Fibroblast of the aortic adventitia (primary cell): Measurements from ENCODE around the gene IL24. TPM values are rescaled to one million over a fixed set of nuclear protein-coding genes. Genes with fewer than 3 reads are reported as not detected.
A peak's percentile ranks its signal among the peaks of the same experiment; 100 is the strongest.

Experiments used
- DNase-seq: peaks from one replicate; pipeline ENCODE4 v3.0.0-alpha.2; 2010; ENCODE audit warnings: low read depth
- H3K4me3 ChIP-seq: 2 replicates; pipeline ENCODE4 v1.5.1; 2011; ENCODE audit warnings: low read depth, mild to moderate bottlenecking, control low read depth, low read length, moderate library complexity
- CTCF ChIP-seq: IDR thresholded peaks from 2 replicates; pipeline ENCODE4 v1.5.1; 2011; ENCODE audit warnings: mild to moderate bottlenecking, low read length, control low read depth, inconsistent platforms; ENCODE audit not compliant: insufficient read depth
- total RNA-seq: library from RNA; depleted of rRNA; stranded (reverse); fragments of >200 nt; gene quantifications from 2 replicates; pipeline ENCODE4 v1.2.3, GENCODE V29; 2012; ENCODE audit warnings: low replicate concordance

Gene IL24
- total RNA-seq, 1 donor: not detected

GRCh38 chr1:206856674-206857464 lies 40.4 kb upstream of the IL24 start:
- TF ChIP-seq CTCF: peak; percentile 16
- no peak overlapping the region for H3K4me3 ChIP-seq
- DNase-seq: no peak

- no peak overlapping the region for H3K4me3 ChIP-seq
- no peak for TF ChIP-seq CTCF
- no peak for DNase-seq
Measured at GRCh38 chr1:206859082-206859521, 38.1 kb upstream of the IL24 start.

GRCh38 chr1:206860165-206860564 lies 37.1 kb upstream of the IL24 start:
- no peak for TF ChIP-seq CTCF
- no peak for DNase-seq
- no peak overlapping the region for H3K4me3 ChIP-seq

- no peak for TF ChIP-seq CTCF
- H3K4me3 ChIP-seq: no peak overlapping the region
- no peak for DNase-seq
Measured at GRCh38 chr1:206863266-206863665, 34.0 kb upstream of the IL24 start.

GRCh38 chr1:206864939-206865671 lies 32.1 kb upstream of the IL24 start, which contains the start of gene IL20:
IL20 (plus strand) TSS chr1:206865623; CDS start chr1:206865853, 230 bp downstream.
- H3K4me3 ChIP-seq: no peak within 1 kb of the TSS
- TF ChIP-seq CTCF: peak; percentile 96
- DNase-seq: peak; percentile 88

GRCh38 chr1:206866062-206866461 lies 31.2 kb upstream of the IL24 start:
- H3K4me3 ChIP-seq: no peak overlapping the region
- peak; percentile 20 for DNase-seq
- TF ChIP-seq CTCF: no peak
